Stimulated activated CD4-positive, alpha-beta T cell treated with anti-CD3 and anti-CD28 coated beads, TNF-alpha, amount 100 ng/mL, for 24 hours (primary cell): ENCODE results near the gene INTS7.

Experiments
- DNase-seq, 3 experiments: peaks; one replicate each; pipeline ENCODE4 v3.0.0-alpha.2; 2020; ENCODE audit warnings: low read depth in 3 of 3

The INTS7 gene

DNA sequence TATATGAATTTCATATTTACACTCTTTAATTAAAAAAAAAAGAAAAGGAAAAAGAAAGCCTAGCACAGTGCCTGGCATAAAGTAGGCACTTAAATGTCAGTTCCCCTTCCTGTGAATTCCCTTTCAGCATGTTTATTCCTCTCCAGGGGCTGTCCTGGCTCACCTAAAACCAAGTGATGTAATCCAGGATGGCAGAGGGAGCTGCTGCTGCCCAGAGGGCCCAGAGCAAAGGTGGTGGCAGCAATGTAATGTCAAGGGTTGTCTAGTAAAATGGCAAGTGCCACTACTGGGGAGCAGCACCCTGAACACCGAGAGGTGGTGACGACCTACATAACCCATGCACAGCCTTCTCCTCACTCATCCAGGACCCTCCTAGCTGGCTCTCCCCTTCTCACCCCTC is 126.4 kb downstream of the INTS7 start:
- no peak for DNase-seq

DNA sequence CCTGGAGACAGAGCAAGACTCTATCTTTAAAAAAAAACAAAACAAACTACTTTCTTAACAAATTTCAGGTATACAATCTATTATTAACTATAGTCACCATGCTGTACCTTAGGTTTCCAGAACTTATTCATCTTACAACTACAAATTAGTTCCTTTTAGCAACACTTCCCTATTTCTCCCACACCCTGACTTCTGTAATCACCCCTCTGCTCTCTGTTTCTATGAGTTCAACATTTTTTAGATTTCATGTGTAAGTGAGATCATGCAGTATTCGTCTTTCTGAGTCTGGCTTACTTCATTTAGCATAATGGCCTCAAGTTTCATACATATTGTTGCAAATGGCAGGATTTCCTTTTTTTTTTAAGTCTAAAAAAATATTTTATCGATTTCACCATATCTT is 126.9 kb downstream of the INTS7 start:
- DNase-seq, result no peak

DNA sequence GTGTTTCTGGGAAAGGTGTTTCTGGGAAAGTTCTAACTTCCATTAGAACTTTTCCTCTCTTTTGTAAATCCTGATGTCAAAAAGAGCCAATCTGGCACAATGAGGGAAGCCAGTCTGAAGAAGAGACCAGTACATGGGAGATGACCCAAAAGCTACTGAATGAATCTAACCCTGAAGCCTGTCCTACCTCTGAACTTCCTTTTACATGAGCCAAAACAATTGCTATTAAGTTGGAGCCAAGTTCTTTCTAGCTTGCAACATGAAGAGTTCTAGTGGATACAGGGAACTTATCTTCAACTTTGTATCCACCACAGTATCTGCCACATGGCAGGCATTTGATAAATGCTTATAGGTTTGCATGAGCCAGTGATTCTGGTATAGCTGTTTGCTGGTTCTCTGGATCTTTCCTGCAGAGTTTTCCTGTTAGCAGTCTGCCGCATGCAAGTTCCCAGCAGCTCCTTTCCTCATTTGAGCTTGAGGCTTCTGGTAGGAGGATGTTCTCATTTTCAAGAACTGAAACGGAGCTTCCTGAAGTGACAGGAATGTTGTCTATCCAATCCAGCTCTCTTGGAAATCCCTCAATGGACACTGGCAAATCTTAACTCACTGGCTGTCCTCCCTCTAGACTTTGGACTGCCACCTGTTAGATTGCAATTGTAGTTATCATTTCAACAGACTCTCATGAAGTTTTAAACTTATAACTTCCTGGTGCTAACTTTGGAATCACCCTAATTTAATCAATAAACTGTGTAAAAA is 131.7 kb downstream of the INTS7 start:
- DNase-seq, result no peak

DNA sequence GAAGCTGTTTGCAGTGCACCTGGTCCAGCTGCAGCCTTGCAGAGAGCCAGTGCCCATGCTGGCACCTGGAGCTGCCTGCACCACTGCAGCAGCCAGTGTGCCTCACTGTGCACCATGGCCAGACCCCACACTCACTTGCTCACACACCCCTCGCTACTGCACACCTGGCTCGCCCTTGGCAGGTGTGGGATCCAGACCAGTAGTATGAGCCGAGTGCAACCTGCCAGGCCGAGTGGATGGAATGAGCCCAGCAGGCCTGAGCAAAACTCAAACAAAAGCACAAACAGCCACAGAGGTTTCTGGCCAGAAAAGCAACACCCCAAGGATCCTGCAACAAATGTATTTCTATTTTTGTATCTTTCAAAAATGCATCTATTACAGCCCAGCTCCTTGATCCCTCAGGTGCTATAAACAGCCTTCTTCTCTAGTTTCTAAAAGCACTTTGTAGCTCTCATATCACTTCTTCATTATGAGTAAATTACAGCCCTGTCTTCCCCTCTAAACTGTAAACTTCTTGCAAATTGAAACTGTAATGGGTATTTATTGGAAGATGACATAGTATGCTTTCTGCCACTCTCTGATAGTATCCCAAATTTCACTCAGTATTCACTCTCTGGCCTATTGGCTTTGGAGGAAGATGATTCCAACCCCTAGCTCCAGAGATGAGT is 132.6 kb downstream of the INTS7 start:
- no peak for DNase-seq

DNA sequence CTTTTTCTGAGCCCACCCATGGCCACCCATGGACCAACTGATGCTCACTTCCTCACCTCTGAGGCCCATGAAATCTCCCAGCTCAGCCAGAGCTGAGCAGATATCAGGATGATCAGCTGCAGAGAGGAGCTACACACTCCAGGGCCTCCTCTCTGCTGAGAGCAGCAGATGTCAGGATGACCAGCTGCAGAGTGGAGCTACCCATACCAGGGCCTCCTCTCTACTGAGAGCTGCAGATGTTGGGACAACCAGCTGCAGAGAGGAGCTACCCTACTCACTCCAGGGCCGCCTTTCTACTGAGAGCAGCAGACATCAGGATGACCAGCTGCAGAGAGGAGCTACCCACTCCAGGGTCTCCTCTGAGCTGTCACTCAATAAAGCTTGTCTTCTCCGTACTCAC is 133.4 kb downstream of the INTS7 start:
- DNase-seq, result no peak

DNA sequence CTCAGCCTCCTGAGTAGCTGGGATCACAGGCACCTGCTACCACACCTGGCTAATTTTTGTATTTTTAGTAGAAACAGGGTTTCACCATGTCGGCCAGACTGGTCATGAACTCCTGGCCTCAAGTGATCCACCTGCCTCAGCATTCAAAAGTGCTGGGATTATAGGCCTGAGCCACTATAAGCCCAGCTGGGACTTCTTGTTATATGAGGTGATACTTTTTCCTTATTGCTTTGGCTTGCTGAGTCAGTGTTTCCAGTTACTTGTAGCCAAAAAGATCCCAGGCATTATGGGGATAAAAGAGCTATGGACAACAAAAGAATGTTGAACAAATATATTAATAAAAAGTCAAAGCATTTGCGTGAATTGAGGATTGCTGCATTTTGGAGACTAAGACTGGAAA is 134.9 kb downstream of the INTS7 start:
- DNase-seq, result no peak

DNA sequence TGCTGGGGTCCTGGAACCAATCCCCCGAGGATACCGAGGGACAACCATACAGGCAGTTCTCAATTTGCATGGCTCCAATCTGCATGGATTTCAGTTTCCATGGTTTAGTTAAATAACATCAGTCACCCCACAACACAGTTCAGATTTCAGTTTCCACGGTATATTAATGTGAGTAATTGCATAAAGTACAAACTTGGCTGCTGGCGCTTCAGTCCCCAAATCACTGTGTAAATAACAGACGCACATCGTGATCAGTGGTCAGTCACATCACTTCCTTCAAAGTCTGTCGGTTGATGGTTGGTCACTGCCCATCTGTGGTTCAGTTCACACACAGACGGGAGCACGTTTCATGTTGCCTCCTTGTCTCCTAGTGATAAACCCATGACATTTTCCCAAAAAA is 138.4 kb downstream of the INTS7 start:
- DNase-seq, result no peak

DNA sequence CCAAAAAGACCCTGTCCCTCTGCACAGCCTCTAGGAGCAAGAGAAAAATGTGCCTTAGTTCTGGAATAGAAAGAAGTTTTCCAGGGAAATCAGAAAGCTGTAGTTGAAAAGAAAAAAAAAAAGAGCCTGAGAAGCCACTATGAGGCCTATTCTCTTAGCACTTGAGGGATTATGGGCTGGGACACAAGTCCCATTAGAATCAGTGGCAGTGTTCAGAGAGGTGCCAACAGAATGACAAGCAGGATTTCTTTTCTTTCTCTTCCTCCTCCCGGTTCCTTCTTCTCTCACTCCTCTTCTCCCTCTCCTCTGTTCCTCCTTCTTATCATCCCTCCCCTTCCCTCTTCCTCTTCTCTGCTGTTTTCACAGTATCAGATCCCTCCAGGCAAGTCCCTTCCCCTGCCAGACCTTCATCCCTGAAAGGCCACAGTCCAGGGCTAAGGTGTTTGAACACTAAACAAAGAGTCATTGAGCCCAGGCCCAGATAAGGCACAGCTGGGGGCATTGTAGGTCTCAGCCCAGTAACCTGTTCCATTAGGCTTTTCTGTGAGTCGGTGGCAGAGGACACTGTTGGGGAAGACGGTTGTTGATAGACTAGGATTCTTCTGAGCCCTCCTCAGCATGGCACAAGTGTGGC is 140.1 kb downstream of the INTS7 start:
- DNase-seq, result no peak

DNA sequence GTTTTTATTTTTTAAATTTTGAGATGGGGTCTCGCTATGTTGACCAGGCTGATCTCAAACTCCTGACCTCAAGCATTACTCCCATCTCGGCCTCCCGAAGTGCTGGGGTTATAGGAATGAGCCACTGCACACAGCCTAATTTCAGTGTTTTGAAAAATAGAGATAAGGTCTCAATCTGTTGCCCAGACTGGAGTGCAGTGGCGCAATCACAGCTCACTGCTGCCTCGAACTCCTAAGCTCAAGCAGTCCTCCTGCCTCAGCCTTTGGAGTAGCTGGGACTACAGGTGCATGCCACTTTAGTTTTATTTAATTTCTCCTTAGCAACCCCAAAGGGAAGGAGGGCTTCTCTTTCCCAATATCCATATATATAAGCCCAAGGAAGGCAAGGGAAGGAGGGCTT is 141.0 kb downstream of the INTS7 start:
- DNase-seq, result no peak

DNA sequence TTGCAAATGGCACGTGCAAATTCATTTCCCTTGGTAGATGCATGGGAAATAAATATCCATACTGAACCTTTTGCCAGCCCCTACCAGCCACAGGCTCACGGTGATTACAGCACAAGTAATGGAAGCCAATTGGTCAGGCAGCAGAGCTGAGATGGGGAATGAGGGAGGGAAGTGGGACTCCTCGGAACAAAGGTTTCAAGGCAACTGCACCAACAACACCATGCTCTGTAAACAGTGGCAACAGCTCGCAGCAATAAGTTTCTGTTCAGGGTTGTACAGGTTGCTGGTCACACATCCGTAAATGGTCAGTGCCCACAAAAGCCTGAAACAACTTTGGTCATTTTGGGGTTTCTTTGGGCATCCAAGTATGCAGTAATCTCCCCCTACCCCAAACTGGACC is 142.1 kb downstream of the INTS7 start:
- no peak for DNase-seq

DNA sequence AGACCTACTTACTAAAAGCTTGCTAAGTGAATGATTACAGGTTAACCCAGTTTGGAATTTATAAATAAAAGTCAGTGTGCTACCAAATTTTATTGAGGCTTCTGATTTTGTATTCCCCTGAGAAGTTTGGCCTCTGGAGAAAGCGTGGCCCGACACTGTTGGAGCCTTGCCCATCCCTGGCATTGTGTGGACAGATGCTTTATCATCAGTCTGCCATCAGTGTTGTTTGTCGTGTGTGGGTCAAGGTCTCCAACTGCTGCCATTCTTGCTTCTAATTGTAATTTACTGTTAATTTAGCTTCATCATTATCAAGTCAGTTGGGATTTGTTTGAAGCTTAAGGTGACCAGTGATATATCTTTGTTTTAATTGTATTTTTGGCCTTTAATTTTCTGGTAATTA is 142.8 kb downstream of the INTS7 start:
- DNase-seq, result no peak

DNA sequence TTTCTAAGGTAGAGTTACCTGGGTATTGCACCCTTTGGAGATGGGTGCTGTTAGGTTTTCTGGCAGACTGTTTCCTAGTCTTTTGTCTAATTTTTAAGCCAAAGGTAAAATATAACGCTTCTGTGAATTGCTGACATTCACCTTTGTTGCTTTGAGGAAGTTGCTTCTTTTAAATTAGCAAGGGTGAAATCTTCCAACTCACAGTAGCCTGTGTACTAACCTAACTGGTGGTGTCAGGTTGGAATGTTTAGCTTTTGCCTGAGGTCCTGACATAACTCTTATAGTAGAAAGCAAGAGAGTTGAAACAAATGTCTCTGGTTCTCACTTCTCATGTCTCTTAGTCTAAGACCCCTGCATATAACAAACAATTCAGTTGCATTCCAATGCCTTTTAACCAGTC is 143.6 kb downstream of the INTS7 start:
- no peak for DNase-seq
